Type B pancreatic cell (in vitro differentiated cells): ENCODE results near the gene TIAM2. TPM values are rescaled to one million over a fixed set of nuclear protein-coding genes. Genes with fewer than 3 reads are reported as not detected.
A peak's percentile ranks its signal among the peaks of the same experiment; 100 is the strongest.

Experiments
- DNase-seq: peaks from one replicate; pipeline ENCODE4 v3.0.0; 2021; ENCODE audit warnings: mixed read lengths; ENCODE audit not compliant: unreplicated experiment; ENCODE audit errors: extremely low spot score
- H3K27ac Mint-ChIP-seq: 2 replicates; pipeline ENCODE4 v1.8.0; 2021; ENCODE audit warnings: mild to moderate bottlenecking, mixed read lengths
- H3K27me3 Mint-ChIP-seq: 2 replicates; pipeline ENCODE4 v1.8.0; 2021; ENCODE audit warnings: mixed read lengths
- H3K36me3 Mint-ChIP-seq: 2 replicates; pipeline ENCODE4 v1.8.0; 2021; ENCODE audit warnings: mixed read lengths
- H3K4me1 Mint-ChIP-seq: one replicate; pipeline ENCODE4 v1.8.0; 2021; ENCODE audit warnings: mixed read lengths; ENCODE audit not compliant: unreplicated experiment
- H3K4me3 Mint-ChIP-seq: 2 replicates; pipeline ENCODE4 v1.8.0; 2021; ENCODE audit warnings: mild to moderate bottlenecking, mixed read lengths
- H3K9me3 Mint-ChIP-seq: 2 replicates; pipeline ENCODE4 v1.8.0; 2021; ENCODE audit warnings: mixed read lengths
- total RNA-seq: library from RNA; stranded (reverse); gene quantifications from 2 replicates; pipeline ENCODE4 v1.2.1, GENCODE V29; 2021; ENCODE audit warnings: low replicate concordance
- TF ChIP-seq, protein P1 (sequence below): fragments of 200-600 bp; sonication (generic); conservative IDR thresholded peaks from 2 replicates; pipeline ENCODE4 v1.5.0; 2021; ENCODE audit warnings: antibody characterized with exemption, mild to moderate bottlenecking

TIAM2 gene
- total RNA-seq, 1 donor from 2014 or later = 13.5 TPM

DNA sequence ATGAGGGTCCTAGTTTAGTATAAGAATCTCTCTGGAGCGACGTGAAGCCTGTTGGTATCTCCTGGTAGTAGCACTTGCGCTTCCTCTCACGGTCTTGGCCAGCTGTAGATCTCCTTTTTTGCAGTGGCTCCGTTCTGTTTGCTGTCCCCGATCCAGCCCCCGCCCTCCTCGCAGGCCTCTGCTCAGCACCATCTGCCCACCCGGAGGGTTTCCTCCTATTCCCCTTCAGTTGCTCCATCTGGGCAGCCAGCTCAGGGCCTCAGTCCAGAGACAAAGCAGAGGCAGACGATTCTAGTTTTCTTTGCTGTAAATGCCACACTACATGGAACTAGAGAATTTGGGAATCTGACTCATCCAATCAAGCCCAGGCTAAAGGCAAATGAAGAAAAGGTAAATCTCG lies 126.6 kb downstream of the TIAM2 start:
- Mint-ChIP-seq H3K36me3 (no peaks in the 10 kb centered on the region), H3K27me3 (peaks cover 4% of the 10 kb centered on the region), H3K4me3 (peak overlapping the region; percentile 15), H3K9me3 (no peaks in the 10 kb centered on the region), H3K27ac (no peak overlapping the region), H3K4me1 (peaks cover 29% of the 10 kb centered on the region)
- TF ChIP-seq, protein P1, sequence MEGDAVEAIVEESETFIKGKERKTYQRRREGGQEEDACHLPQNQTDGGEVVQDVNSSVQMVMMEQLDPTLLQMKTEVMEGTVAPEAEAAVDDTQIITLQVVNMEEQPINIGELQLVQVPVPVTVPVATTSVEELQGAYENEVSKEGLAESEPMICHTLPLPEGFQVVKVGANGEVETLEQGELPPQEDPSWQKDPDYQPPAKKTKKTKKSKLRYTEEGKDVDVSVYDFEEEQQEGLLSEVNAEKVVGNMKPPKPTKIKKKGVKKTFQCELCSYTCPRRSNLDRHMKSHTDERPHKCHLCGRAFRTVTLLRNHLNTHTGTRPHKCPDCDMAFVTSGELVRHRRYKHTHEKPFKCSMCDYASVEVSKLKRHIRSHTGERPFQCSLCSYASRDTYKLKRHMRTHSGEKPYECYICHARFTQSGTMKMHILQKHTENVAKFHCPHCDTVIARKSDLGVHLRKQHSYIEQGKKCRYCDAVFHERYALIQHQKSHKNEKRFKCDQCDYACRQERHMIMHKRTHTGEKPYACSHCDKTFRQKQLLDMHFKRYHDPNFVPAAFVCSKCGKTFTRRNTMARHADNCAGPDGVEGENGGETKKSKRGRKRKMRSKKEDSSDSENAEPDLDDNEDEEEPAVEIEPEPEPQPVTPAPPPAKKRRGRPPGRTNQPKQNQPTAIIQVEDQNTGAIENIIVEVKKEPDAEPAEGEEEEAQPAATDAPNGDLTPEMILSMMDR = no peak
- no peak for DNase-seq

- TF ChIP-seq, protein P1 = no peak
- no peak for DNase-seq
- Mint-ChIP-seq H3K4me3 (no peak overlapping the region), H3K9me3 (no peaks in the 10 kb centered on the region), H3K27ac (no peak overlapping the region), H3K36me3 (no peaks in the 10 kb centered on the region), H3K27me3 (peaks cover 4% of the 10 kb centered on the region), H3K4me1 (peaks cover 36% of the 10 kb centered on the region)
These were observed 127.3 kb downstream of the TIAM2 start for GRCh38 chr6:155122199-155122950.

DNA sequence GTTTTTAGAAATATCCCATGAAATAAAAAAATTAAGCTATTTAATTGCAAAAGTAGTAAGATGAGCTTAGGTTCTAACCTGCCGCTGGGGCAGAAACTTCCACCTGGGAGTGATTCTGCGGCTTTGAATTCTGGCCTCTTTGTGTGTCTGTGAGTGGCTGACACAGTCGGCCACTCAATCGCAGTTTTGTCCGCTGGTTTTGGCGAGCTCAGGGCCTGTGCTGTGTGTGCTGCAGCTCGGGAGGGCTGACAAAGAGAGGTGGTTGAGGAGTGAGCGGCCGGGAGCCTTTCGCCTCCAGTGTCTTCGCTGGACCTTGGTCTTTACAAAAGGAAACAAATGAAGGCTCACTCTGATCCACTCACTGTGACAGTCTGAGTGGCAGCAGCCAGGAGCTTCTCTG lies 128.4 kb downstream of the TIAM2 start:
- Mint-ChIP-seq H3K4me3 (no peak overlapping the region), H3K36me3 (no peaks in the 10 kb centered on the region), H3K27ac (no peak overlapping the region), H3K9me3 (no peaks in the 10 kb centered on the region), H3K4me1 (peaks cover 36% of the 10 kb centered on the region), H3K27me3 (peaks cover 4% of the 10 kb centered on the region)
- TF ChIP-seq, protein P1 = no peak
- no peak for DNase-seq

GRCh38 chr6:155125906-155126305 lies 130.8 kb downstream of the TIAM2 start:
- DNase-seq = no peak
- Mint-ChIP-seq H3K36me3 (peaks cover 3% of the 10 kb centered on the region), H3K27me3 (peaks cover 4% of the 10 kb centered on the region), H3K4me1 (peaks cover 26% of the 10 kb centered on the region), H3K9me3 (no peaks in the 10 kb centered on the region), H3K27ac (no peak overlapping the region), H3K4me3 (no peak overlapping the region)
- TF ChIP-seq, protein P1 = no peak

GRCh38 chr6:155126727-155127439 lies 131.8 kb downstream of the TIAM2 start:
- Mint-ChIP-seq H3K27ac (peak overlapping the region; percentile 69), H3K9me3 (no peaks in the 10 kb centered on the region), H3K27me3 (peaks cover under 1% of the 10 kb centered on the region), H3K4me3 (peak overlapping the region; percentile 28), H3K36me3 (peaks cover 3% of the 10 kb centered on the region), H3K4me1 (peaks cover 19% of the 10 kb centered on the region)
- no peak for DNase-seq
- TF ChIP-seq, protein P1 = no peak
